ENCODE measurements around the gene STK4. TPM values are rescaled to one million over a fixed set of nuclear protein-coding genes. Genes with fewer than 3 reads are reported as not detected.

STK4 gene
- total RNA-seq, 1 experiment from 2014 or later = 49.2 TPM

- peak in 1 of 2 experiments; percentile 51 for DNase-seq
- no peaks in the 10 kb centered on the region for H3K4me1 ChIP-seq
Observed at GRCh38 chr20:45111799-45112471, 145.6 kb downstream of the STK4 start.

GRCh38 chr20:45112754-45113153, 146.4 kb downstream of the STK4 start:
- Histone ChIP-seq H3K9me3 (replicated peaks) (no peaks in the 10 kb centered on the region), H3K36me3 (no peaks in the 10 kb centered on the region), H3K4me3 (no peak overlapping the region), H3K4me1 (no peaks in the 10 kb centered on the region), H3K27ac (no peak overlapping the region), H3K27me3 (peaks cover 6% of the 10 kb centered on the region)
- no peak for DNase-seq

More at GRCh38 chr20:45111799-45112471, 145.6 kb downstream of the STK4 start:
- Histone ChIP-seq H3K9me3 (replicated peaks) (no peaks in the 10 kb centered on the region), H3K27me3 (peaks cover 6% of the 10 kb centered on the region; the same call in 1 of the 2 replicates), H3K4me3 (no peak overlapping the region), H3K36me3 (no peaks in the 10 kb centered on the region), H3K27ac (no peak overlapping the region)

GRCh38 chr20:45113865-45114264, 147.6 kb downstream of the STK4 start:
- no peaks in the 10 kb centered on the region for H3K36me3 ChIP-seq
- H3K27ac ChIP-seq = no peak overlapping the region
- no peaks in the 10 kb centered on the region for H3K9me3 ChIP-seq (replicated peaks)
- no peak overlapping the region for H3K4me3 ChIP-seq
- H3K27me3 ChIP-seq = peaks cover 10% of the 10 kb centered on the region
- H3K4me1 ChIP-seq = no peaks in the 10 kb centered on the region
- DNase-seq = no peak

- Histone ChIP-seq H3K9me3 (replicated peaks) (no peaks in the 10 kb centered on the region), H3K27ac (no peak within 1 kb of the TSS), H3K4me3 (no peak within 1 kb of the TSS), H3K27me3 (peaks cover 10% of the 10 kb centered on the region), H3K36me3 (no peaks in the 10 kb centered on the region), H3K4me1 (no peaks in the 10 kb centered on the region)
- DNase-seq = no peak
Observed at GRCh38 chr20:45114465-45115385, 148.4 kb downstream of the STK4 start, which contains the start of gene WFDC5. WFDC5 (minus strand) TSS chr20:45115174; CDS start chr20:45115083, 91 bp downstream.

GRCh38 chr20:45115386-45115774, 149.1 kb downstream of the STK4 start:
- no peak for DNase-seq
- Histone ChIP-seq H3K4me1 (no peaks in the 10 kb centered on the region), H3K4me3 (no peak overlapping the region), H3K27me3 (peaks cover 10% of the 10 kb centered on the region), H3K9me3 (replicated peaks) (no peaks in the 10 kb centered on the region), H3K36me3 (no peaks in the 10 kb centered on the region), H3K27ac (no peak overlapping the region)

GRCh38 chr20:45115829-45116228, 149.5 kb downstream of the STK4 start:
- Histone ChIP-seq H3K4me1 (no peaks in the 10 kb centered on the region), H3K36me3 (no peaks in the 10 kb centered on the region), H3K27ac (no peak overlapping the region), H3K9me3 (replicated peaks) (no peaks in the 10 kb centered on the region), H3K27me3 (peaks cover 10% of the 10 kb centered on the region), H3K4me3 (no peak overlapping the region)
- no peak for DNase-seq

GRCh38 chr20:45117581-45117980, 151.3 kb downstream of the STK4 start:
- H3K27ac ChIP-seq = no peak overlapping the region
- H3K4me3 ChIP-seq = no peak overlapping the region
- no peak for DNase-seq
- H3K36me3 ChIP-seq = no peaks in the 10 kb centered on the region
- H3K9me3 ChIP-seq (replicated peaks) = no peaks in the 10 kb centered on the region
- peaks cover 5% of the 10 kb centered on the region for H3K27me3 ChIP-seq
- H3K4me1 ChIP-seq = no peaks in the 10 kb centered on the region

GRCh38 chr20:45118028-45118427, 151.7 kb downstream of the STK4 start:
- no peak for DNase-seq
- Histone ChIP-seq H3K27me3 (peaks cover 5% of the 10 kb centered on the region), H3K36me3 (no peaks in the 10 kb centered on the region), H3K27ac (no peak overlapping the region), H3K9me3 (replicated peaks) (no peaks in the 10 kb centered on the region), H3K4me1 (no peaks in the 10 kb centered on the region), H3K4me3 (no peak overlapping the region)

GRCh38 chr20:45119556-45120266, 153.4 kb downstream of the STK4 start:
- no peak for DNase-seq

GRCh38 chr20:45121388-45121787, 155.1 kb downstream of the STK4 start:
- Histone ChIP-seq H3K9me3 (replicated peaks) (no peaks in the 10 kb centered on the region), H3K27ac (no peak overlapping the region), H3K4me3 (no peak overlapping the region), H3K4me1 (no peaks in the 10 kb centered on the region), H3K36me3 (no peaks in the 10 kb centered on the region), H3K27me3 (peaks cover 12% of the 10 kb centered on the region)
- no peak for DNase-seq

More at GRCh38 chr20:45119556-45120266, 153.4 kb downstream of the STK4 start:
- no peaks in the 10 kb centered on the region for H3K4me1 ChIP-seq
- H3K4me3 ChIP-seq = no peak overlapping the region
- no peaks in the 10 kb centered on the region for H3K36me3 ChIP-seq
- H3K27me3 ChIP-seq = peaks cover 5% of the 10 kb centered on the region
- no peak overlapping the region for H3K27ac ChIP-seq
- no peaks in the 10 kb centered on the region for H3K9me3 ChIP-seq (replicated peaks)

GRCh38 chr20:45124365-45124764, 158.1 kb downstream of the STK4 start, which contains the start of gene WFDC12:
WFDC12 (minus strand) TSS chr20:45124465; CDS start chr20:45124447, 18 bp downstream.
- no peak for DNase-seq
- Histone ChIP-seq H3K27ac (no peak within 1 kb of the TSS), H3K36me3 (no peaks in the 10 kb centered on the region), H3K4me3 (no peak within 1 kb of the TSS), H3K27me3 (peaks cover 8% of the 10 kb centered on the region), H3K4me1 (no peaks in the 10 kb centered on the region), H3K9me3 (replicated peaks) (no peaks in the 10 kb centered on the region)

- Histone ChIP-seq H3K27me3 (peaks cover 8% of the 10 kb centered on the region), H3K4me1 (no peaks in the 10 kb centered on the region), H3K4me3 (no peak overlapping the region), H3K36me3 (no peaks in the 10 kb centered on the region), H3K27ac (no peak overlapping the region), H3K9me3 (replicated peaks) (no peaks in the 10 kb centered on the region)
- no peak for DNase-seq
Observed at GRCh38 chr20:45128099-45128498, 161.8 kb downstream of the STK4 start.

Data from SJCRH30 (cell line).